ENCODE results near the gene SPSB4.

SPSB4 gene

DNA sequence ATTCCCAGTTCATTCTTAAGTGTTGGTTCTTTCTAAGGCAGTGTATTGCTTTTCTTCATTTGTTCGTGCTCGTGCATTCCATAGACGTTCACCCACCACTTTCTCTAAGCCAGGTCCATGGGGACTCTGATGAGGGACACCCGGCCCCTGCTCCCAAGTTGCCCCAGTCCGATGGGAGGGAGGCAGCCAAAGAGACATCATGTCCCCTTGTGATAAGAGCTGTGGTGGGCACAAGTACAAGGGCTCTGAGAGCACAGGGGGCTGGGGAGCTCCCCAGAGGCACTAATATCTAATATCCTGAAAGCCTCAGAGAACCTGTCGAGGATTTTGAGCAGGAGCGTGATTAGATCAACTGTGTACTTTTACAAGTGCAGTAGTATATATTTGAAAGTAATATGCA is 6.3 kb downstream of the SPSB4 start (continued):
- TF ChIP-seq, protein P1, sequence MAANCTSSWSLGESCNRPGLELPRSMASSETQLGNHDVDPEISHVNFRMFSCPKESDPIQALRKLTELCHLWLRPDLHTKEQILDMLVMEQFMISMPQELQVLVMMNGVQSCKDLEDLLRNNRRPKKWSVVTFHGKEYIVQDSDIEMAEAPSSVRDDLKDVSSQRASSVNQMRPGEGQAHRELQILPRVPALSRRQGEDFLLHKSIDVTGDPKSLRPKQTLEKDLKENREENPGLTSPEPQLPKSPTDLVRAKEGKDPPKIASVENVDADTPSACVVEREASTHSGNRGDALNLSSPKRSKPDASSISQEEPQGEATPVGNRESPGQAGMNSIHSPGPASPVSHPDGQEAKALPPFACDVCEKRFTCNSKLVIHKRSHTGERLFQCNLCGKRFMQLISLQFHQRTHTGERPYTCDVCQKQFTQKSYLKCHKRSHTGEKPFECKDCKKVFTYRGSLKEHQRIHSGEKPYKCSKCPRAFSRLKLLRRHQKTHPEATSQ (tag by site-specific recombination; IDR thresholded peaks at IDR 0.05) = no peak
- TF ChIP-seq, protein P2, sequence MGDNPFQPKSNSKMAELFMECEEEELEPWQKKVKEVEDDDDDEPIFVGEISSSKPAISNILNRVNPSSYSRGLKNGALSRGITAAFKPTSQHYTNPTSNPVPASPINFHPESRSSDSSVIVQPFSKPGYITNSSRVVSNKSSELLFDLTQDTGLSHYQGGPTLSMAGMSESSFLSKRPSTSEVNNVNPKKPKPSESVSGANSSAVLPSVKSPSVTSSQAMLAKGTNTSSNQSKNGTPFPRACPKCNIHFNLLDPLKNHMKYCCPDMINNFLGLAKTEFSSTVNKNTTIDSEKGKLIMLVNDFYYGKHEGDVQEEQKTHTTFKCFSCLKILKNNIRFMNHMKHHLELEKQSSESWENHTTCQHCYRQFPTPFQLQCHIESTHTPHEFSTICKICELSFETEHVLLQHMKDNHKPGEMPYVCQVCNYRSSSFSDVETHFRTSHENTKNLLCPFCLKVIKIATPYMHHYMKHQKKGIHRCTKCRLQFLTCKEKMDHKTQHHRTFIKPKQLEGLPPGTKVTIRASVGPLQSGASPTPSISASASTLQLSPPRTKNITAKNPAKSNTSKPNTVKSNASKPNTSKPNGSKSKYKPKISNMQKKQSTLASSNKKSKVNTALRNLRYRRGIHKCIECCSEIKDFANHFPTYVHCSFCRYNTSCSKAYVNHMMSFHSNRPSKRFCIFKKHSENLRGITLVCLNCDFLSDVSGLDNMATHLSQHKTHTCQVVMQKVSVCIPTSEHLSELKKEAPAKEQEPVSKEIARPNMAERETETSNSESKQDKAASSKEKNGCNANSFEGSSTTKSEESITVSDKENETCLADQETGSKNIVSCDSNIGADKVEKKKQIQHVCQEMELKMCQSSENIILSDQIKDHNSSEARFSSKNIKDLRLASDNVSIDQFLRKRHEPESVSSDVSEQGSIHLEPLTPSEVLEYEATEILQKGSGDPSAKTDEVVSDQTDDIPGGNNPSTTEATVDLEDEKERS (tag by site-specific recombination; IDR thresholded peaks at IDR 0.05) = no peak
- TF ChIP-seq ZBTB1 (tag by site-specific recombination; IDR thresholded peaks at IDR 0.05) = no peak

DNA sequence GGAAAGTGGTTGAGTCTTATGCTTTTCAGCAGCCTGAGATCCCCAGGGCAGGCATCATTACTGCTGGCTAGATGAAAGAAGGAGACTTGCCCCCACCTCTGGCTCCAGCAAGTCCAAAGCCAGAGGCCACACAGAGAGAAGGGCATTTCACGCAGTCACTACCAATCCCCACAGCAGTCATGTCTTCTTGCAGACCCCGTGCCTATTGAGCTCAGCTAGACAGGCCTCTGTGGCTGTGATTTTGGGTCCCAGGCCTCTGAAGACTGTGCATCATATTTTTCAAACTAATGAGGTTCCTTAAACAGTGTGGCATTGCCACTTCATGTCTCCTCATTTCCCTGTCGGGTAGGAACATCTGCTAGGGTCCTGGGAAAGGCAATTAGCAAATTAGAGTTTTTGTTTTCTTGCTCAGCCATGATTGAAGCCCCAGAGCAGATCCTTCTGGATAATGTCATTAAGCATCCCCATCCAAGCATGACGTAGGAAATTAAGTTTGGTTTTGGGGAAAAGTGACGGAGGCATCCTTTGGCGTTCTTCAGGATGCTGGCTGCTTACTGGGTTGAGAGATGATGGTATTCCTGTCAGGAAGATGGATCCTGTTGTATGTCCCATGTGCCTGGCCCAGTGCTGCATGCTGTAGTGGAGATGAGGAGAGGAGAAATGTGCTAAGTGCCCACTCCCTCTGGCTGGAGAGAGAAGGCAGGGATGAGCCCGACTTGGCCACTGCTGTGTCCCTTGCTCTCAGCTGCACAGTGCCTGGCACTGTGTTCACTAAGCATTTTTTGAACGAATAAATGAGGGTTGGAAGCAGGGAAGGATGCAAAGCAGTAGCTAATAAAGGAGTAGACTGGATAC is 7.0 kb downstream of the SPSB4 start:
- ChIA-PET POLR2A (no interaction called here), CTCF (no interaction called here)
- no peak overlapping the region for H3K27ac ChIP-seq (ENCODE audit: extremely low read depth, low read depth, low read length)

DNA sequence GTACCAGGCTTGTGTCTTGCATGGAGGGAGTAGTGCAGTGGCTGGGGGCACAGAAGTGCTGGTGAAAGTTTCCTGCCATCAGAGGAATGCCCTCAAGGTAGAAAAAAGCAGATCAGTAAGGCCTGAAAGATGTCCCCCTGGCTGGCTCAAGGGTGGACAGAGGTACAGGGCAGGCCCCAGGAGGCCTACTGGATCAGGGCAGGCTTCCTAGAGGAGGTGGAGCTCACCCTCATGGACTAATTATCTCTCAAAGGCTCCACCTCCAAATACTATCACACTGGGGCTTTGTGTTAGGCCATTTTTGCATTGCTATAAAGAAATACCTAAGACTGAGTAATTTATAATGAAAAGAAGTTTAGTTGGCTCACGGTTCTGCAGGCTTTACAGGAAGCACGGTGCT is 7.8 kb downstream of the SPSB4 start:
- no peak overlapping the region for H3K4me3 ChIP-seq (ENCODE audit: low read depth, low read length)
- 0 out of 2 replicates have a peak, but pooled peaks cover 3% of the 10 kb centered on the region for H3K4me1 ChIP-seq (ENCODE audit: control insufficient read depth, insufficient read depth, low read length)
- POLR2A ChIA-PET = no interaction called here
- no peaks in the 10 kb centered on the region for H3K9me3 ChIP-seq (ENCODE audit: control insufficient read depth, insufficient read depth, low read depth, low read length)
- no peak overlapping the region for H3K27ac ChIP-seq (ENCODE audit: extremely low read depth, low read depth, low read length)
- CTCF ChIA-PET = no interaction called here
- H3K36me3 ChIP-seq (ENCODE audit: control insufficient read depth in 2 of 2, insufficient read depth in 1 of 2, low read length in 2 of 2) = no peaks in the 10 kb centered on the region
- TF ChIP-seq, protein P3, sequence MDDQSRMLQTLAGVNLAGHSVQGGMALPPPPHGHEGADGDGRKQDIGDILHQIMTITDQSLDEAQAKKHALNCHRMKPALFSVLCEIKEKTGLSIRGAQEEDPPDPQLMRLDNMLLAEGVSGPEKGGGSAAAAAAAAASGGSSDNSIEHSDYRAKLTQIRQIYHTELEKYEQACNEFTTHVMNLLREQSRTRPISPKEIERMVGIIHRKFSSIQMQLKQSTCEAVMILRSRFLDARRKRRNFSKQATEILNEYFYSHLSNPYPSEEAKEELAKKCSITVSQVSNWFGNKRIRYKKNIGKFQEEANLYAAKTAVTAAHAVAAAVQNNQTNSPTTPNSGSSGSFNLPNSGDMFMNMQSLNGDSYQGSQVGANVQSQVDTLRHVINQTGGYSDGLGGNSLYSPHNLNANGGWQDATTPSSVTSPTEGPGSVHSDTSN (CRISPR knock-in tag; IDR thresholded peaks at IDR 0.05) = no peak
- TF ChIP-seq ZNF560 (tag by site-specific recombination; IDR thresholded peaks at IDR 0.05; ENCODE audit: borderline replicate concordance) = no peak

More for the DNA sequence above, 7.0 kb downstream of the SPSB4 start:
- no peaks in the 10 kb centered on the region for H3K9me3 ChIP-seq (ENCODE audit: control insufficient read depth, insufficient read depth, low read depth, low read length)
- H3K4me1 ChIP-seq (ENCODE audit: control insufficient read depth, insufficient read depth, low read length) = 0 out of 2 replicates have a peak, but pooled peaks cover 3% of the 10 kb centered on the region
- H3K4me3 ChIP-seq (ENCODE audit: low read depth, low read length) = no peak overlapping the region
- TF ChIP-seq, protein P4, sequence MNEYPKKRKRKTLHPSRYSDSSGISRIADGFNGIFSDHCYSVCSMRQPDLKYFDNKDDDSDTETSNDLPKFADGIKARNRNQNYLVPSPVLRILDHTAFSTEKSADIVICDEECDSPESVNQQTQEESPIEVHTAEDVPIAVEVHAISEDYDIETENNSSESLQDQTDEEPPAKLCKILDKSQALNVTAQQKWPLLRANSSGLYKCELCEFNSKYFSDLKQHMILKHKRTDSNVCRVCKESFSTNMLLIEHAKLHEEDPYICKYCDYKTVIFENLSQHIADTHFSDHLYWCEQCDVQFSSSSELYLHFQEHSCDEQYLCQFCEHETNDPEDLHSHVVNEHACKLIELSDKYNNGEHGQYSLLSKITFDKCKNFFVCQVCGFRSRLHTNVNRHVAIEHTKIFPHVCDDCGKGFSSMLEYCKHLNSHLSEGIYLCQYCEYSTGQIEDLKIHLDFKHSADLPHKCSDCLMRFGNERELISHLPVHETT (tag by site-specific recombination; IDR thresholded peaks at IDR 0.05) = no peak
- TF ChIP-seq KLF16 (tag by site-specific recombination; IDR thresholded peaks at IDR 0.05) = no peak
- no peak for TF ChIP-seq ZNF341 (tag by site-specific recombination; IDR thresholded peaks at IDR 0.05; ENCODE audit: low read depth)
- no peaks in the 10 kb centered on the region for H3K36me3 ChIP-seq (ENCODE audit: control insufficient read depth in 2 of 2, insufficient read depth in 1 of 2, low read length in 2 of 2)

DNA sequence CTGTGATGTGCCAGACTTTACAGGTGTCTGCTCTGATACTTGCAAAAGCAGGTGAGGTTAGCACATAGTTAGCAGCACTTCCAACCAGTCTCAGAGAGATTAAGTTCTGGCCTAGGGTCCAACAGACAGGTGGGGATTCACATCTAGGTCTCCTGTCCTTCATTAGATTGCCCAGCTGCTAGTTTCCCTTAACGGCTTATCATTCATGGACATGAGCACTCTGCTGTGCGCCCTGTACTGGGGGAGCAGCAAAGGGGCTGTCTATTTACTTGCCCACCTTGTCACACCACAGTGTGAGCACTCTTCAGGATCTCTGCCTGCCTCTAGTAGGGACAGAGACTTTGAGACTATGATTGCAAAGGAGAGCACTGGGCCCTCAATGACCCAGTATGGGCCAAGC is 8.7 kb downstream of the SPSB4 start:
- no peak for TF ChIP-seq ZNF571 (tag by site-specific recombination; IDR thresholded peaks at IDR 0.05)
- POLR2A ChIA-PET = no interaction called here
- Histone ChIP-seq H3K36me3 (ENCODE audit: control insufficient read depth in 2 of 2, insufficient read depth in 1 of 2, low read length in 2 of 2) (no peaks in the 10 kb centered on the region), H3K27ac (ENCODE audit: extremely low read depth, low read depth, low read length) (no peak overlapping the region), H3K4me1 (ENCODE audit: control insufficient read depth, insufficient read depth, low read length) (0 out of 2 replicates have a peak, but pooled peaks cover 3% of the 10 kb centered on the region), H3K9me3 (ENCODE audit: control insufficient read depth, insufficient read depth, low read depth, low read length) (no peaks in the 10 kb centered on the region), H3K4me3 (ENCODE audit: low read depth, low read length) (no peak overlapping the region)
- CTCF ChIA-PET = interaction anchor here (0.6 kb wide), 1 partner anchor 16 kb away, joined by 3 read pairs; no protein-coding TSS in a partner anchor
